Measurements from ENCODE around the gene MAML1. TPM values are rescaled to one million over a fixed set of nuclear protein-coding genes. Genes with fewer than 3 reads are reported as not detected.

Gene MAML1
- total RNA-seq, 1 donor from 2014 or later: 11.8 TPM

GRCh38 chr5:179803651-179804554, 71.3 kb downstream of the MAML1 start:
- no peak for DNase-seq (ENCODE audit: low spot score)

GRCh38 chr5:179804555-179804947, 71.9 kb downstream of the MAML1 start:
- DNase-seq (ENCODE audit: low spot score): no peak

- DNase-seq (ENCODE audit: low spot score): no peak
These were observed 72.5 kb downstream of the MAML1 start for GRCh38 chr5:179805070-179805528.

GRCh38 chr5:179805529-179806249, 73.1 kb downstream of the MAML1 start:
- no peak for DNase-seq (ENCODE audit: low spot score)

DNA sequence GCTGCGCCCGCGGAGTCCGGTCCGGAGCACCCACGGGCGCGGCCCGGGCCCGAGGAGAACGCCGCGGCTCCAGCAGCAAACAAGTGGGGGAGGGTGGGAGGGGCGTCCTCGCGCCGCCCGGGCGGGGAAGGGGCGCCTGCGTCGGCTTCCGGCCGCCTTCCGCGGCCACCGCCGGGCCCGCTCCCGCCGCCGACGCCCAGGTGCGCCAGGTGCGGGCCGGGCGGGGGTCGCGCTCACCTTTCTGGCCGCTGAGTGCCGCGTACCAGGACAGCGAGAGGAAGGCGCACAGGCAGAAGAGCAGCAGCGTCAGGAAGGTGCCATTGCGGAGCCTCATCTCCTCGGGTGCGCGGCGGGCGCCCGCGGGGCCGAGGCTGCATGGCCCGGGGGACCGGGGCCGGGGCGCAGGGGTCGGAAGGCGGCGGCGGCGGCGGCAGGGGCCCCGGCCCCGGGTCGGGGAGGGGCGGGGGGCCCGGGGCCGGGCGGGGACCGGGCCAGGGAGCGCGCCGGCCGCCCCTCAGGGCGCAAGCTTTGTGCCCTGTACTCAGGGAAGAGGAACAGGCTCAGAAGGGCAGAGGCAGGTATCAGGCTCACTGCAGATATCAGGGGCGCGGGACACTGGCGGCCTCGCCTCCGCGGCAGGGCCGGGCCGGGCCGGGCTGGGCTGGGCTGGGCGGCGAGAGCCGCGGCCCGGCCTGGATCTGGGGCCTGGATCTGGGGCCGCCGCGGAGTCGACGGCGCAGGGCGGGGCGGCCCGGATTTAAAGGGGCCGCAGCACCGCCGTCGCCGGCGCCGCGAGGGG, 73.8 kb downstream of the MAML1 start, which contains the start of gene MGAT4B:
Gene MGAT4B (minus strand): TSS at position 617 of the 799 bp plus-strand sequence. CDS start 283 bp downstream, at position 334.
- peak; percentile 84 for DNase-seq (ENCODE audit: low spot score)

DNA sequence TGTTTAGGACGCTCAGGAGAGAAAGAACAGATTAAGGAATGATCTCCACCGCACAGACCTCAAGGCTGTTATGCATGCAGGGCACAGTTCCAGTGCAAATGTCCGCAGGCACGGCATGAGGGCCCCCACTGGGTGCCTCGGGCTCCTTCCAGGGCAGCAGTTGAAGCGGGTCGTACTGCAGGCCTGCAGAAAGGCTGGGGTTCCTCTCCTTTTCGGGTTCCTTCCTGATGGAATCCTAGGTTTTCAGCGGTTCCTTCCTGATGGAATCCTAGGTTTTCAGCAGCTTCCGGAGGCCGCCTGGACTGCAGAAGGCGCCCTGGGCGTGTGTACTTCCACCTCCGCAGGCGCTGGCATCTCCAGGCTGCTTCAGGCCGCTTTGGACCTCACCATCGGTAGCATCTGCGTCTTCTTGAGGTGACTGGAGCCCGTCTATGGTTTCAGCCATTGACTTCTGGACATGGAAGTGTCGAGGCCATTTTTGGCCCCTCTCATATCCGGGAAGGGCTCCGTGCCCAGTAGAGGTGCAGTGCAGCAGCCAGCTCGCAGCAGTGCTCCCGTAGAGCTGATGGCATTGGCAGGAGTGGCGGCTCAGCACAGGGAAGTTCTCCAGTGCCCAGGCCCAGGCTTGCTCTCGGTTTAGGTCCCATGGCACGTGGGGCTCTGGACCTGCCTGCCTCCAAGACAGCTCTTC, 79.7 kb downstream of the MAML1 start:
- no peak for DNase-seq (ENCODE audit: low spot score)

DNA sequence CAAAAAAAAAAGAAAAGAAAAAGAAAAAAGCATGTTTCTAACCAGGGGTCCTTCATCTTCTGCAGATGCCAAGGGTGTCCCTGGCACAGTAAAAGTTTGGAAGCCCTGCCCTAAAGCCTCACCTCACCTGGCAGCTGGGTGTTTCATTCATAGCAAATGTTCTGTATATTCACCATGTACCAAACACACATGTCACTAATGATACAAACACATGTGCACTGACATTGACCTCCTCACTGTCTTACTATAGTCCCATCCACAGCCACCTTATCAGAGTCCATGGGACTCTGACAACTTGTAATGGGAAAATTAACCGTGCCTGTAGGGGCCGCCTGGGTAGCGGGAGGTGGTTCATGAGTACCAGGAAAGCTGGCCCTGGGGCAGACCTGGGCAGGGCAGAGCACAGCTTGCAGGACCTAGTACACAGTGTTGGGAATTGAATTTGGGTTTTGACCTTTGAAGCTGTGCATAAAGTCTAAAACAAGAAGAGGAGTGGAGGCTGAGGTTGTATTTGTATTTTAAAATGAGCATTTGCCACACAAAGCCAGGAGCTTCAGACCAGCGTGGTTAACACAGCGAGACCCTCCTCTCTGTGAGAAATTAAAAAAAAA, 80.5 kb downstream of the MAML1 start:
- no peak for DNase-seq (ENCODE audit: low spot score)

GRCh38 chr5:179814090-179814489, 81.5 kb downstream of the MAML1 start:
- DNase-seq (ENCODE audit: low spot score): no peak

GRCh38 chr5:179815491-179816249, 83.0 kb downstream of the MAML1 start:
- no peak for DNase-seq (ENCODE audit: low spot score)

- no peak for DNase-seq (ENCODE audit: low spot score)
These were observed 83.8 kb downstream of the MAML1 start for GRCh38 chr5:179816401-179816795.

- DNase-seq (ENCODE audit: low spot score): no peak
These were observed 84.3 kb downstream of the MAML1 start for GRCh38 chr5:179816796-179817469.

DNA sequence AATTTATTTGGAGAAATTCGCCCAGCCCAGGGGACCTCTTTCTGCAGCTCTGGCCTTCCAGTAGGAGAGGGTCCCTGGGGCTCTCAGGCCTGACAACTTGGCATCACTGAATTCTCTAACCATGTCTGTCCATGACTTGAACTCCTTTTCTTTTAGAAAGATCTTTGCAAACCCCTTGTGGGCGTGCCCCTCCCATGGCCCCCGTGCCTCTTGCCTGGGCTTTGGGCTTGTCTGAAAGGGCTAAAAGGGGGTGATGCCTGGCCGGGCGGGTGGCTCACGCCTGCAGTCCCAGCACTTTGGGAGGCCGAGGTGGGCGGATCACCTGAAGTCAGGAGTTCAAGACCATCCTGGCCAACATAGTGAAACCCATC, 84.8 kb downstream of the MAML1 start:
- no peak for DNase-seq (ENCODE audit: low spot score)

DNA sequence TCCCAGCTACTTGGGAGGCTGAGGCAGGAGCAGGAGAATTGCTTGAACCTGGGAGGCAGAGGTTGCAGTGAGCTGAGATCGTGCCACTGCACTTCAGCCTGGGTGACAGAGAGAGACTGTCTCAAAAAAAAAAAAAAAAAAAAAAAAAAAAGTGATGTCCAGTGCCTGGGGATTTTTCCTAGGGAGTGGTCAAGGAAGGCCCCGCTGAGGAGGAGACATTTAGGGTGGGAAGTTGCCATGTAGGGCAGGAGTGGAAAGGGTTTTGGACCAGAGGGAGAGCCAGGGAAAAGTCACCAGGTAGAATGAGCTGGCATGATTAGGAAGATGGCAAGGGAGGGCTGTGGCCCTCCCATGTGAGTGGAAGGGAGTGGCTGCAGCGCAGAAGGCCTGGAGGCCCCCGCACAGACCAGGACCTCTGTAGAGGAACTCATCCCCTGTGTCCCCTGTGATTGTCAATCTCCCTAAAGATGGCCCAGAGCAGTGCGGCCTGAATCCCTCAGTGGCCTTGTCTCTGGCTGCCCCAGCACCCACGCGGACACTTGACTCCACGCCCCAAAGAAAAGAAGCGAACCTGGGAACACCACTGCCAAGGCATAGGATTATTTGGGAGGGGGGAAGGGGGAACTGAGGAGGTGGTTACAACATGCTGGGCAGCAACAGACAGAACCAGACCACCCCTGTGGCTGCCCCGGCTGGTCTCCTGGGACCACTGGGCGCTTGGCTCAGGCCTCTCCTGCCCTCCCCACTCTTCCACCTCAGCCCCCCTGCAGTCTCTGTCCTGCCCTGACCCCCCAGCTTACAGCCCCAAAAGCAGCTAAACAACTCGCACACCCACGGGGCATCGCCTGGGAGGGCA, 85.5 kb downstream of the MAML1 start:
- no peak for DNase-seq (ENCODE audit: low spot score)

DNA sequence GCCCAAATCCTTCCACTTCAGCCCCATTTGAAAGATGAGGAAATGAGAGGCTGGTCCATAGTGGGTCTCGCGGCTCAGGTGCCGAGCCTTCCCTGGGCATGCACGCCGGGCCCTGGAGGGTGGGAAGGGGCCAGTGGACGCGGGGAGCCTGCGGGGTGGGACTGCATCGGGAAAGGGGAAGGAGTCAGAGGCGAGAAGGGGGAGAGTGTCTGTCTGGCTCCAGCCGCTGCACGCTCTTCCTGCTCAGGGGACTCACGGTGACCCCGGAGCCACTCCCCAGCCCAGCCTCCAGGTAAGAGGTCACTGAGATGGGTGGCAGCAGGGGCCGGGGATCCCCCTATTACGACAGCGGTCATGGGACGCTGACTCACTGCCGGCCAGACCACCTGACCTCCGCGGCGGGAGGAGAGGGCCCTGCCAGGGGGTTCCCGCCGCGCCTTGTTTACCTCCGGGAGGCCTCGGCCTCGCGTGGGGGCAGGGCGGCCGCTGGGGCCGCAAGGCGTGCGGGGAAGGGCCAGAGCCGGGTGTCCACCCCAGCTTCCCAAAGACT, 86.2 kb downstream of the MAML1 start:
- peak; percentile 92 for DNase-seq (ENCODE audit: low spot score)

DNA sequence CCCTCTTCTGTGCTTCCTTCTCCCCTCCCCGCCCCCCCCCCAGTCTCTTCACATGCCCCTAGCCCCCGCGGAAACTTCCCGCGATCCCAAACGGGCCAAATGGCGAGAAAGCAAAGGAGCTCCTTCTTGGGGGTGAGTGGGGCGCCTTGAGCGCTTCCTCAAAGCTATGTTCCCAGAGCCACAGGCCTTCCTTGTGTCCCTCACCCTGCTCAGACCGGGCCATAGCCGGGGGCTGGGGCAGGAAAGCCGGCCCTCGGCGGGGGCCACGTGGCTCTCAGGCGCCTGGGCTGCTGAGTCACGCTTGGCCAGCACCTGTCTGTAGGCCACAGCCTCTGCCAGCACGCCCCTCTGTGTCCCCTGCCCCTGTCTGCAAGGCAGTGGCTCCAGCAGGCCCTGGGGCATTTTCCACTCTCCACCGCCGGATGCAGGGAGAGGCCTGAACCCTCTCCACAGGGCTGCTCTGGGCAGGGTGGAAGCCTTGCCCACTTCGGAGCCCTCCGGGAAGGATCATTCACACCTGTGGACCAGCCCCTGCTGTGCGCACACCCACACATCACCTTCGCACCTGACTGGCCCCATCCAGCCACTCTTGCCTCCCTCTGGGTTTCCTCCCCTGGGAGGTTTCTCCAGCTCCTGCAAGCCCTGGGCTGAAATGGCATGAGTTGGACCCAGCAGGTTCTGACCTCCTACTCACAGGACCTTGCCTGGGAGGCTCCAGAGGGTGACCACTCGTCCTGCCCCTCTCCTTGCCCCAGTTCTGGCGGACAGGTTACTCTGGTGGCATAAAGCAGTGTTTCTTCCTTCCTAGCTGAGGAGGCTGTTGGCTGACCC, 86.9 kb downstream of the MAML1 start:
- peak; percentile 43 for DNase-seq (ENCODE audit: low spot score)

GRCh38 chr5:179820127-179820482, 87.5 kb downstream of the MAML1 start:
- no peak for DNase-seq (ENCODE audit: low spot score)
